DMS 273 treated with DMSO at 0.1 percent for 48 hours (cell line): ENCODE measurements around the gene CAGE1.

ENCODE experiments used
- DNase-seq: peaks from one replicate; lab custom pipeline; 2025; lab: John Stamatoyannopoulos, UW

The CAGE1 gene

DNA sequence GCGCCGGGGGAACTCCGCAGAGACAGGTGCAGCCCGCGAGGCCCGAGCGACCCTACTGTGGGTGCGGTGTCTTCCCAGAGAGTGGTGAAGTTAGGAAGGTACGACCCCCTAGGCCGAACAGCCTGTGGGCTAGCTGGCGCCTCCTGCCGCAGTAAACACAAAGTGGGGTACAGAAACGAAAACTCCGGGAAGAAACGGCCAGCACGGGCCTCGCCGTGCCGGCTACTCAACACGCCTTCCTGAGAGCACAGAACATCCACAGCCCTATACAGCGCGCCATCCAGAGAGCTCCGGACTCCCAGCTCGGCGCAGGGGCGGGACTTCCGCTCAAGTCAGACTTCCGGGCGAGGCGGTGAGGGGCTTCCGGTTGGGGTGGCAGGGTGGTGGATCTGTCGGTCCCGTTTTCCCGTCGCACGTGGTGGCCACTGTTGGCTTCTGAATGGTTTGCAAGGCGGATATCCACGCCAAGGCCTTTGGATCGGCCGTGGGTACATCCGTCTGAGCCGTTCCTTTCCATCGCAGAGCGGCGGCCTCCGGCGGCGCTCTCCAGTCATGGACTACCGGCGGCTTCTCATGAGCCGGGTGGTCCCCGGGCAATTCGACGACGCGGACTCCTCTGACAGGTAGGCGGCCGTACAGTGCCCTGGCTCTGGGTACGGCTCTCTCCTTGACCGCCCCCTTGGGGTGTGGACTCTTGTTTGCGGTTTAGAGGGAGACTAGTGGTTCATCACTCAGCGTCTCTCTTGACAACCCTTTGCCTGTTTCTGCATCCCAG lies at the start of gene CAGE1, which contains the start of gene RIOK1:
TSS of gene CAGE1 (minus strand) at position 292 of the 775 bp plus-strand sequence. CDS start 2,569 bp downstream, outside the sequence.
TSS of gene RIOK1 (plus strand) at position 358 of the 775 bp plus-strand sequence. CDS start at position 553, 195 bp downstream.
- peak; percentile 82 for DNase-seq

GRCh38 chr6:7439228-7439627 lies 49.7 kb upstream of the CAGE1 start:
- no peak for DNase-seq

GRCh38 chr6:7438011-7438410 lies 48.5 kb upstream of the CAGE1 start:
- DNase-seq: no peak

- DNase-seq: no peak
These were observed 45.1 kb upstream of the CAGE1 start for GRCh38 chr6:7434672-7435071.

- DNase-seq: no peak
These were observed 43.6 kb upstream of the CAGE1 start for GRCh38 chr6:7433121-7433617.

GRCh38 chr6:7432391-7433120 lies 43.0 kb upstream of the CAGE1 start:
- DNase-seq: no peak

GRCh38 chr6:7431674-7432390 lies 42.3 kb upstream of the CAGE1 start:
- DNase-seq: no peak

DNA sequence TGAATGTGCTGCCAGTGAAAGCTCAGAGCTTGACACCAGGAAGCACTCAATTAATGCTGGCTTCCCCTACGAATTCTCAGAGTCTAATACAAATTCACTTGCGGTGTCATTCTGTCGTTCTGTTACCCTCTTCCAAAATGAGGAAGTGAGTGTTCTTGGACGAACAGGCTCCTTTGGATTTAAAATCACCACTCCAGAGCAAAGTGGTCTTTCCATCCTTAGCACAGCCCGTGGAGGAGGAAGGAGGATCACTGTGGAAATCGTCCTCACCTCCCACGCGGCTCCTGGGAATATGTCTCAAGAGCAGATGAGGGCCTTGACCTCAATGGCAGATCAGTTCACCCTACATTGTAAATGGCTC lies 41.8 kb upstream of the CAGE1 start:
- no peak for DNase-seq

GRCh38 chr6:7426447-7427169 lies 37.1 kb upstream of the CAGE1 start:
- no peak for DNase-seq

DNA sequence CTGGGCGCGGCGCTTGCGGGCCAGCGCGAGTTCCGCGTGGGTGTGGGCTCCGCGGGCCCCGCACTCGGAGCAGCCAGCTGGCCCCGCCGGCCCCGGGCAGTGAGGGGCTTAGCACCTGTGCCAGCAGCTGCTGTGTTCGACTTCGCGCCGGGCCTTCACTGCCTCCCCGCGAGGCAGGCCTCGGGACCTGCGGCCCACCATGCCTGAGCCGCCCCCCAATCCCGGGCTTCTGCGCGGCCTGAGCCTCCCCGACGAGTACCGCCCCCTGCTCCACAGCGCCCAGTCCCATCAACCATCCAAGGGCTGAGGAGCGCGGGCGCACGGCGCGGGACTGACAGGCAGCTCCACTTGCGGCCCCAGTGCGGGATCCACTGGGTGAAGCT lies 36.3 kb upstream of the CAGE1 start:
- DNase-seq: no peak

GRCh38 chr6:7424967-7425807 lies 35.6 kb upstream of the CAGE1 start:
- DNase-seq: no peak

GRCh38 chr6:7424058-7424457 lies 34.5 kb upstream of the CAGE1 start:
- DNase-seq: no peak

- DNase-seq: no peak
These were observed 31.5 kb upstream of the CAGE1 start for GRCh38 chr6:7421066-7421465.

DNA sequence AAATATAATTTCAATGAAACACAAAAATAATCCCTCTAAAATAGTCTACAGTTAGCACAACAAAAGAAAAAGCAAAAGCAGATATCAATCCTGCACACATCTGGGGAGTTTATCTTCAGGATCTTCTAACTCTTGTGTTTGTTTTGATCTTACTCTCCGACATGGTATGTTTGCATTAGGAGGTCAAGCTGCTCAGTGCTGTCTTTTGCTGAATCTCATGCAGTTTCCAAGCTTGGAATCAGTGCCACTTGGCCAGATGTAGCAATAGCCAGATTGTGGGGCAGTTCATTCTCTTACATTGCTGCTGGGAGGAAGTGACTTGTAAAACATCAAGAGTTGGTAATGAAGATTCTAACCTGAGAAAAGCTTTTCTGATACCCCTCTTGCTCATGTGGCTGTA lies 29.5 kb upstream of the CAGE1 start:
- DNase-seq: no peak

- DNase-seq: no peak
These were observed 28.8 kb upstream of the CAGE1 start for GRCh38 chr6:7418238-7418905.

- no peak for DNase-seq
These were observed 28.1 kb upstream of the CAGE1 start for GRCh38 chr6:7417684-7418083.

- no peak for DNase-seq
These were observed 25.3 kb upstream of the CAGE1 start for GRCh38 chr6:7414811-7415210.

GRCh38 chr6:7413151-7413823 lies 23.7 kb upstream of the CAGE1 start:
- DNase-seq: no peak

DNA sequence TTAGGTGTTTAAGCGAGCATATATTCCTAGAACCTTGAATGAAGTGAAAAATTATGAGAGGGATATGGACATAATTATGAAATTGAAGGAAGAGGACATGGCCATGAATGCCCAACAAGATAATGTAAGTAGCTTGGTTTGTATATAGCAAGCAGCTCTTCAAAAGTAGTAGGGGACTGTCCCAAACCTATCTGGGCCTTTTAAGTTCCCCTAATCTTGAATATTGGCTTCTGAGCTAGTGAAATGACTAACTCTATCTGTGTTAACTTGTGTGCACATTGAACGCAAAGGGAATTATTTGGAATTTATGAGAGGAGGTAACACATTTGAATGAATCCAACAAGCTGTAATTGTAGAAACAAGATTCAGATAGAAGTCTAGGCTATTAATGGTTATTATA lies 21.8 kb upstream of the CAGE1 start:
- no peak for DNase-seq

GRCh38 chr6:7410851-7411250 lies 21.3 kb upstream of the CAGE1 start:
- DNase-seq: no peak
